ENCODE results near the gene IDH3G. TPM values are rescaled to one million over a fixed set of nuclear protein-coding genes. Genes with fewer than 3 reads are reported as not detected.

The IDH3G gene
- total RNA-seq, 1 experiment from 2014 or later: 52.0 TPM

DNA sequence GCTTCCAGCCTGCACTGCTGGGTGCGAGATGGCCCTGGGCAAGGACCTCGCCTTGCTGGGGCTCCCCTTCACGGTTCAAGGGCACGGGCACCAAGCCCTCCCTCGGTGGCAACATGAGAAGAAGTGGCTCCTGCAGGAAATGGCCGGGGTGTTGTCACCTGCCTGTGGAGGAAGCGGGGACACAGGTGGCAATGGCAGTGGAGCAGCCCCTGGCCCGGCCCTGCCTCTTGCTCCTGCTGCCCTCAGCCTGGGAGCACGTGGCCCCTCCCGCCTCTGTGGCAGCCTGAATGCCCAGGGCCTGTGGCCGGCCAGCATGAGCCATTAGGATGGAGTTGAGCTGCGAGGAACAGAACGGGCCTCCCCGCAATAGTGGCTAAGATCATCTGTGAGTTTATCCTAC, 52.7 kb downstream of the IDH3G start:
- DNase-seq (ENCODE audit: low spot score): no peak
- H3K27ac ChIP-seq (ENCODE audit: low read depth, low read length, poor library complexity, severe bottlenecking): no peak overlapping the region
- no peaks in the 10 kb centered on the region for H3K9me3 ChIP-seq (ENCODE audit: low read depth, low read length, poor library complexity, severe bottlenecking)
- H3K36me3 ChIP-seq (ENCODE audit: insufficient read depth, low read length, poor library complexity, severe bottlenecking): no peaks in the 10 kb centered on the region
- ChIA-PET POLR2A (ENCODE audit: low non-redundant PET) (no interaction called here), CTCF (no interaction called here)
- no peaks in the 10 kb centered on the region for H3K4me1 ChIP-seq (ENCODE audit: insufficient read depth, low read length, poor library complexity, severe bottlenecking)
- no peak overlapping the region for H3K4me3 ChIP-seq (ENCODE audit: low read depth, low read length, poor library complexity, severe bottlenecking)
- intact Hi-C loops (cut with micrococcal nuclease; ENCODE audit: unreplicated experiment): no loop called here
- H3K27me3 ChIP-seq (replicated peaks; ENCODE audit: insufficient read depth, low read depth, low read length, poor library complexity): no peaks in the 10 kb centered on the region
- TF ChIP-seq EZH2 (IDR thresholded peaks at IDR 0.05; ENCODE audit: borderline replicate concordance, low read depth, low read length, poor library complexity, severe bottlenecking): no peak
- TF ChIP-seq, protein P1, sequence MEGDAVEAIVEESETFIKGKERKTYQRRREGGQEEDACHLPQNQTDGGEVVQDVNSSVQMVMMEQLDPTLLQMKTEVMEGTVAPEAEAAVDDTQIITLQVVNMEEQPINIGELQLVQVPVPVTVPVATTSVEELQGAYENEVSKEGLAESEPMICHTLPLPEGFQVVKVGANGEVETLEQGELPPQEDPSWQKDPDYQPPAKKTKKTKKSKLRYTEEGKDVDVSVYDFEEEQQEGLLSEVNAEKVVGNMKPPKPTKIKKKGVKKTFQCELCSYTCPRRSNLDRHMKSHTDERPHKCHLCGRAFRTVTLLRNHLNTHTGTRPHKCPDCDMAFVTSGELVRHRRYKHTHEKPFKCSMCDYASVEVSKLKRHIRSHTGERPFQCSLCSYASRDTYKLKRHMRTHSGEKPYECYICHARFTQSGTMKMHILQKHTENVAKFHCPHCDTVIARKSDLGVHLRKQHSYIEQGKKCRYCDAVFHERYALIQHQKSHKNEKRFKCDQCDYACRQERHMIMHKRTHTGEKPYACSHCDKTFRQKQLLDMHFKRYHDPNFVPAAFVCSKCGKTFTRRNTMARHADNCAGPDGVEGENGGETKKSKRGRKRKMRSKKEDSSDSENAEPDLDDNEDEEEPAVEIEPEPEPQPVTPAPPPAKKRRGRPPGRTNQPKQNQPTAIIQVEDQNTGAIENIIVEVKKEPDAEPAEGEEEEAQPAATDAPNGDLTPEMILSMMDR (conservative IDR thresholded peaks at IDR 0.05; ENCODE audit: low read depth, low read length): no peak
- no TSS peak for BruUV-seq (replicated peaks)

DNA sequence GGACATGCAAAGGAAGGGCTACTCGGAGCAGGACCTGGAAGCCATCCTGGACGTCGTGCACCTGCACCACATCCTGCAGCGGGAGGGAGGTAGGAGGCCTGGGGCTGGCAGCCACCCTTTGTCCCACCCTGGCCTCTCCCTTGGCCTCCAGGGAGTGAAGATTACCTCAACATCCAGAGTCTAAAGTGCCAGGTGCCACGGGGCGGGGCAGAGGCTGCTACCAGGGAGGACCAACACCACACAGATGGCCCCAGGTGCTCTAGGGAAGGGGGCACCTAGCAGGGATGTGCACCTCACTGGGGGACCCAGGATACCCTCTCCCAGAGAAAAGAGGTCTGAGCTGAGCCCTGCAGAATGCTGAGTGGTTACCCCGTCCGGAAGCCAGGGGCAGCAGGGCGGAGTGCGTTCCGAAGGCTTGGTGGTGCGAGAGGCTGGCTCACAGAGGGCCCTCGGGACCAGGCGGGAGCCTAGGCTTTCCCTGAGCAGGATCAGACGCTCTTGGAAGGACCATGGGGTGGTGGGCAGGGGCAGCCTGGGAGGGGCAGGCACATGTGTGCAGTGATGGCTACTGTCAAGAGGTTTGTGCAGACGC, 53.4 kb downstream of the IDH3G start:
- no peaks in the 10 kb centered on the region for H3K9me3 ChIP-seq (ENCODE audit: low read depth, low read length, poor library complexity, severe bottlenecking)
- intact Hi-C loops (cut with micrococcal nuclease; ENCODE audit: unreplicated experiment): no loop called here
- no TSS peak for BruUV-seq (replicated peaks)

DNA sequence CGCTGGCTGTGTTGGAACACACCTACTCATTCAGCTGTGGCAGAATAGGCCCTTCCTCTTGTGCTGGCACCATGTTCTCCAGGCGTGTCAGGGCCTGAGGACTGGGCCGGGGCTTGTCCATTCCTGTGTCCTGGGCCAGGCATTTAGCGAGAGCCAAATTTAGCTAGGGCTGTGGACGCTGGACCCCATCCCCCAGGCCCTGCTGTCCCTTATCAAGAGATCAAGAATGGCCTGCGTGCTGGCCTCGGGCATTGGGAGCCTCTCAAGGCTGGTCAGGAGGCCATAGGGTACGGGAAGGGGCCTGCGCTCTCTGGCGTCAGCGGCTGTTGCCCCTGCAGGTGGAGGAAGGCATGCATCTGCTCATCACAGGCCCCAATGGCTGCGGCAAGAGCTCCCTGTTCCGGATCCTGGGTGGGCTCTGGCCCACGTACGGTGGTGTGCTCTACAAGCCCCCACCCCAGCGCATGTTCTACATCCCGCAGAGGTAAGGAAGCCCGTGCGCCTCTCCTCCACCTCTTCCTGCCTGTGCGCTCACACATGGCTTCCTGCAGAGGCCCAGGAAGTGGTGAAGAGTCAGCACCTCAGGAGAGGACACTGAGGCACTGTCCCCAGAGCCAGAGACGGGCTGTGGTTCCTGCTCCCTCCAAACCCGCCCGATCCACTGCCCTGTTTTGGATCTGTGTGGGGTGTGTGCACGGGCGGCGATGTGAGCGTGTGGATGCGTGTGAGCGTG, 54.3 kb downstream of the IDH3G start:
- Histone ChIP-seq H3K4me3 (ENCODE audit: low read depth, low read length, poor library complexity, severe bottlenecking) (no peak overlapping the region), H3K36me3 (ENCODE audit: insufficient read depth, low read length, poor library complexity, severe bottlenecking) (no peaks in the 10 kb centered on the region), H3K4me1 (ENCODE audit: insufficient read depth, low read length, poor library complexity, severe bottlenecking) (no peaks in the 10 kb centered on the region), H3K27ac (ENCODE audit: low read depth, low read length, poor library complexity, severe bottlenecking) (no peak overlapping the region), H3K9me3 (ENCODE audit: low read depth, low read length, poor library complexity, severe bottlenecking) (no peaks in the 10 kb centered on the region), H3K27me3 (replicated peaks; ENCODE audit: insufficient read depth, low read depth, low read length, poor library complexity) (no peaks in the 10 kb centered on the region)
- no peak for DNase-seq (ENCODE audit: low spot score)
- no TSS peak for BruUV-seq (replicated peaks)
- intact Hi-C loops (cut with micrococcal nuclease; ENCODE audit: unreplicated experiment): no loop called here
- TF ChIP-seq, protein P1 (conservative IDR thresholded peaks at IDR 0.05; ENCODE audit: low read depth, low read length): no peak
- TF ChIP-seq EZH2 (IDR thresholded peaks at IDR 0.05; ENCODE audit: borderline replicate concordance, low read depth, low read length, poor library complexity, severe bottlenecking): no peak
- POLR2A ChIA-PET (ENCODE audit: low non-redundant PET): no interaction called here
- CTCF ChIA-PET: no interaction called here

More for the DNA sequence above, 53.4 kb downstream of the IDH3G start:
- Histone ChIP-seq H3K4me3 (ENCODE audit: low read depth, low read length, poor library complexity, severe bottlenecking) (no peak overlapping the region), H3K27ac (ENCODE audit: low read depth, low read length, poor library complexity, severe bottlenecking) (no peak overlapping the region), H3K27me3 (replicated peaks; ENCODE audit: insufficient read depth, low read depth, low read length, poor library complexity) (no peaks in the 10 kb centered on the region), H3K36me3 (ENCODE audit: insufficient read depth, low read length, poor library complexity, severe bottlenecking) (no peaks in the 10 kb centered on the region), H3K4me1 (ENCODE audit: insufficient read depth, low read length, poor library complexity, severe bottlenecking) (no peaks in the 10 kb centered on the region)
- POLR2A ChIA-PET (ENCODE audit: low non-redundant PET): no interaction called here
- no peak for TF ChIP-seq EZH2 (IDR thresholded peaks at IDR 0.05; ENCODE audit: borderline replicate concordance, low read depth, low read length, poor library complexity, severe bottlenecking)
- TF ChIP-seq, protein P1 (conservative IDR thresholded peaks at IDR 0.05; ENCODE audit: low read depth, low read length): no peak
- DNase-seq (ENCODE audit: low spot score): no peak
- CTCF ChIA-PET: no interaction called here
